Stimulated activated effector memory CD8-positive, alpha-beta T cell treated with anti-CD3 and anti-CD28 coated beads, Interleukin-12 subunit alpha, Interleukin-12 subunit beta, amount 100 ng/mL, for 72 hours (primary cell): ENCODE results near the gene TMC5.
A peak's percentile ranks its signal among the peaks of the same experiment; 100 is the strongest.

Experiments
- ATAC-seq: fragments of 150-1000 bp; cut with Tn5 transposase; 2 replicates; pipeline ENCODE4 v1.10.0; 2021
- DNase-seq, 2 donors: peaks; one replicate each; pipeline ENCODE4 v3.0.0; 2021 to 2022; ENCODE audit warnings: low spot score in 2 of 2
- H3K27ac Mint-ChIP-seq: one replicate; pipeline ENCODE4 v1.8.0; 2022; ENCODE audit warnings: mild to moderate bottlenecking, mixed read lengths
- H3K36me3 Mint-ChIP-seq: one replicate; pipeline ENCODE4 v1.8.0; 2022; ENCODE audit warnings: mild to moderate bottlenecking, mixed read lengths
- H3K4me1 Mint-ChIP-seq: one replicate; pipeline ENCODE4 v1.8.0; 2022; ENCODE audit warnings: mixed read lengths
- H3K4me3 Mint-ChIP-seq: one replicate; pipeline ENCODE4 v1.8.0; 2022; ENCODE audit warnings: mild to moderate bottlenecking, mixed read lengths
- H3K9me3 Mint-ChIP-seq: one replicate; pipeline ENCODE4 v1.8.0; 2022; ENCODE audit warnings: mixed read lengths

The TMC5 gene

GRCh38 chr16:19502395-19503131 lies 84.9 kb downstream of the TMC5 start:
- H3K27ac Mint-ChIP-seq, result no peak overlapping the region
- ATAC-seq (peak; percentile 63), DNase-seq (peak; percentile 25 to 70)
- H3K9me3 Mint-ChIP-seq, result no peaks in the 10 kb centered on the region
- H3K36me3 Mint-ChIP-seq, result peaks cover 86% of the 10 kb centered on the region
- H3K4me3 Mint-ChIP-seq, result no peak overlapping the region
- H3K4me1 Mint-ChIP-seq, result no peaks in the 10 kb centered on the region

- no peak for DNase-seq
These were observed 85.9 kb downstream of the TMC5 start for GRCh38 chr16:19503461-19504075.

GRCh38 chr16:19505600-19506303 lies 88.1 kb downstream of the TMC5 start:
- DNase-seq (no peak), ATAC-seq (no peak)
- Mint-ChIP-seq H3K27ac (peak overlapping the region; percentile 56), H3K9me3 (no peaks in the 10 kb centered on the region), H3K36me3 (peaks cover 94% of the 10 kb centered on the region), H3K4me3 (no peak overlapping the region), H3K4me1 (no peaks in the 10 kb centered on the region)

More at GRCh38 chr16:19503461-19504075, 85.9 kb downstream of the TMC5 start:
- H3K4me3 Mint-ChIP-seq, result no peak overlapping the region
- peaks cover 92% of the 10 kb centered on the region for H3K36me3 Mint-ChIP-seq
- H3K4me1 Mint-ChIP-seq, result no peaks in the 10 kb centered on the region
- no peak for ATAC-seq
- H3K9me3 Mint-ChIP-seq, result no peaks in the 10 kb centered on the region
- H3K27ac Mint-ChIP-seq, result no peak overlapping the region

GRCh38 chr16:19506965-19507364 lies 89.3 kb downstream of the TMC5 start:
- Mint-ChIP-seq H3K36me3 (peaks cover 93% of the 10 kb centered on the region), H3K4me3 (no peak overlapping the region), H3K9me3 (no peaks in the 10 kb centered on the region), H3K4me1 (no peaks in the 10 kb centered on the region), H3K27ac (no peak overlapping the region)
- DNase-seq (no peak), ATAC-seq (no peak)

- Mint-ChIP-seq H3K4me3 (no peak overlapping the region), H3K27ac (no peak overlapping the region), H3K9me3 (no peaks in the 10 kb centered on the region), H3K4me1 (no peaks in the 10 kb centered on the region), H3K36me3 (peaks cover 90% of the 10 kb centered on the region)
- no peak for ATAC-seq
- DNase-seq, result no peak
These were observed 90.2 kb downstream of the TMC5 start for GRCh38 chr16:19507867-19508266.

- Mint-ChIP-seq H3K4me1 (peaks cover 17% of the 10 kb centered on the region), H3K27ac (peak overlapping the region; percentile 10), H3K4me3 (no peak overlapping the region), H3K36me3 (peaks cover 90% of the 10 kb centered on the region), H3K9me3 (no peaks in the 10 kb centered on the region)
- DNase-seq (no peak), ATAC-seq (no peak)
These were observed 94.6 kb downstream of the TMC5 start for GRCh38 chr16:19512297-19512696.

- Mint-ChIP-seq H3K9me3 (no peaks in the 10 kb centered on the region), H3K4me1 (peaks cover 27% of the 10 kb centered on the region), H3K27ac (no peak overlapping the region), H3K36me3 (peaks cover 91% of the 10 kb centered on the region), H3K4me3 (no peak overlapping the region)
- ATAC-seq (no peak), DNase-seq (no peak)
These were observed 95.8 kb downstream of the TMC5 start for GRCh38 chr16:19513377-19514053.

GRCh38 chr16:19515757-19516156 lies 98.1 kb downstream of the TMC5 start:
- Mint-ChIP-seq H3K4me3 (no peak overlapping the region), H3K9me3 (no peaks in the 10 kb centered on the region), H3K36me3 (peaks cover 82% of the 10 kb centered on the region), H3K4me1 (peaks cover 42% of the 10 kb centered on the region), H3K27ac (peak overlapping the region; percentile 20)
- no peak for DNase-seq
- ATAC-seq, result no peak

- peak overlapping the region; percentile 15 for H3K4me3 Mint-ChIP-seq
- H3K27ac Mint-ChIP-seq, result peak overlapping the region; percentile 53
- H3K9me3 Mint-ChIP-seq, result no peaks in the 10 kb centered on the region
- peaks cover 57% of the 10 kb centered on the region for H3K4me1 Mint-ChIP-seq
- H3K36me3 Mint-ChIP-seq, result peaks cover 79% of the 10 kb centered on the region
- DNase-seq, result no peak
- ATAC-seq, result peak; percentile 79
These were observed 99.9 kb downstream of the TMC5 start for GRCh38 chr16:19517424-19518089.

GRCh38 chr16:19518388-19518787 lies 100.7 kb downstream of the TMC5 start:
- peaks cover 70% of the 10 kb centered on the region for H3K36me3 Mint-ChIP-seq
- peak overlapping the region; percentile 29 for H3K4me3 Mint-ChIP-seq

GRCh38 chr16:19520861-19521331 lies 103.2 kb downstream of the TMC5 start:
- Mint-ChIP-seq H3K27ac (peak overlapping the region; percentile 87), H3K9me3 (no peaks in the 10 kb centered on the region), H3K4me3 (peak overlapping the region; percentile 92), H3K4me1 (peaks cover 64% of the 10 kb centered on the region), H3K36me3 (peaks cover 54% of the 10 kb centered on the region)
- ATAC-seq (no peak), DNase-seq (no peak)

More at GRCh38 chr16:19518388-19518787, 100.7 kb downstream of the TMC5 start:
- DNase-seq, result no peak
- no peaks in the 10 kb centered on the region for H3K9me3 Mint-ChIP-seq
- peaks cover 58% of the 10 kb centered on the region for H3K4me1 Mint-ChIP-seq
- ATAC-seq, result no peak
- peak overlapping the region; percentile 81 for H3K27ac Mint-ChIP-seq

GRCh38 chr16:19521471-19522396 lies 104.1 kb downstream of the TMC5 start, which contains the start of gene GDE1:
Gene GDE1 (minus strand): TSS chr16:19522098. CDS start chr16:19521964, 134 bp downstream.
- peak within 1 kb of the TSS; percentile 87 for H3K27ac Mint-ChIP-seq
- peaks cover 61% of the 10 kb centered on the region for H3K4me1 Mint-ChIP-seq
- no peaks in the 10 kb centered on the region for H3K9me3 Mint-ChIP-seq
- ATAC-seq, result peak; percentile 83
- H3K4me3 Mint-ChIP-seq, result peak within 1 kb of the TSS; percentile 92
- H3K36me3 Mint-ChIP-seq, result peaks cover 46% of the 10 kb centered on the region
- DNase-seq, result peak; percentile 84 to 95

- ATAC-seq (no peak), DNase-seq (no peak)
- H3K4me1 Mint-ChIP-seq, result peaks cover 55% of the 10 kb centered on the region
- peak overlapping the region; percentile 87 for H3K27ac Mint-ChIP-seq
- peaks cover 40% of the 10 kb centered on the region for H3K36me3 Mint-ChIP-seq
- peak overlapping the region; percentile 92 for H3K4me3 Mint-ChIP-seq
- no peaks in the 10 kb centered on the region for H3K9me3 Mint-ChIP-seq
These were observed 104.7 kb downstream of the TMC5 start for GRCh38 chr16:19522397-19522732.

- ATAC-seq, result no peak
- no peak for DNase-seq
- Mint-ChIP-seq H3K4me3 (peak overlapping the region; percentile 92), H3K27ac (peak overlapping the region; percentile 87), H3K4me1 (peaks cover 51% of the 10 kb centered on the region), H3K36me3 (peaks cover 36% of the 10 kb centered on the region), H3K9me3 (no peaks in the 10 kb centered on the region)
These were observed 105.1 kb downstream of the TMC5 start for GRCh38 chr16:19522760-19523159.
